Measurements from ENCODE around the gene ATP10D.
A peak's percentile ranks its signal among the peaks of the same experiment; 100 is the strongest.

Gene ATP10D

GRCh38 chr4:47590325-47590724 lies 105.2 kb downstream of the ATP10D start:
- DNase-seq (ENCODE audit: low spot score): no peak

- DNase-seq (ENCODE audit: low spot score): no peak
Measured at GRCh38 chr4:47597696-47598095, 112.6 kb downstream of the ATP10D start.

GRCh38 chr4:47598320-47598719 lies 113.2 kb downstream of the ATP10D start:
- peak; percentile 6 for DNase-seq (ENCODE audit: low spot score)

GRCh38 chr4:47598896-47599295 lies 113.8 kb downstream of the ATP10D start:
- no peak for DNase-seq (ENCODE audit: low spot score)

GRCh38 chr4:47606482-47606881 lies 121.4 kb downstream of the ATP10D start:
- no peak for DNase-seq (ENCODE audit: low spot score)

- no peak for DNase-seq (ENCODE audit: low spot score)
Measured at GRCh38 chr4:47612116-47613023, 127.3 kb downstream of the ATP10D start.

- no peak for DNase-seq (ENCODE audit: low spot score)
Measured at GRCh38 chr4:47615385-47615784, 130.3 kb downstream of the ATP10D start.

- no peak for DNase-seq (ENCODE audit: low spot score)
Measured at GRCh38 chr4:47617607-47618006, 132.5 kb downstream of the ATP10D start.

GRCh38 chr4:47619691-47620090 lies 134.6 kb downstream of the ATP10D start:
- DNase-seq (ENCODE audit: low spot score): no peak

- DNase-seq (ENCODE audit: low spot score): no peak
Measured at GRCh38 chr4:47621181-47621580, 136.1 kb downstream of the ATP10D start.

- no peak for DNase-seq (ENCODE audit: low spot score)
Measured at GRCh38 chr4:47624031-47624441, 139.0 kb downstream of the ATP10D start.

- DNase-seq (ENCODE audit: low spot score): no peak
Measured at GRCh38 chr4:47631161-47631560, 146.1 kb downstream of the ATP10D start.

- no peak for DNase-seq (ENCODE audit: low spot score)
Measured at GRCh38 chr4:47639531-47639930, 154.5 kb downstream of the ATP10D start.

- no peak for DNase-seq (ENCODE audit: low spot score)
Measured at GRCh38 chr4:47640911-47641310, 155.8 kb downstream of the ATP10D start.

GRCh38 chr4:47641755-47642154 lies 156.7 kb downstream of the ATP10D start:
- DNase-seq (ENCODE audit: low spot score): no peak

- no peak for DNase-seq (ENCODE audit: low spot score)
Measured at GRCh38 chr4:47642191-47642830, 157.2 kb downstream of the ATP10D start.
